Caco-2 (cell line): ENCODE data around the gene LTBP2. TPM values are rescaled to one million over a fixed set of nuclear protein-coding genes. Genes with fewer than 3 reads are reported as not detected.

Experiments used
- BruUV-seq: library from RNA; stranded (reverse); fragments of 400-500 nt; replicated peaks from 2 replicates; lab custom pipeline; 2021; lab: Mats Ljungman, UMichigan
- CTCF ChIA-PET: fragments of 300-600 bp; sonication (Branson Sonifier 250); formaldehyde crosslinking; loops from one replicate; lab custom pipeline; 2022; ENCODE audit warnings: antibody characterized with exemption; lab: Charles Lee
- POLR2A ChIA-PET: fragments of 300-600 bp; sonication (Branson Sonifier 250); formaldehyde crosslinking; loops from one replicate; lab custom pipeline; 2022; ENCODE audit warnings: antibody characterized with exemption; lab: Charles Lee
- DNase-seq, 2 experiments: peaks; one replicate each; pipeline versions ENCODE4 v3.0.0 to v3.0.0-alpha.2; 2020 to 2022
- H3K27me3 ChIP-seq: replicated peaks from 2 replicates; pipeline ENCODE4 v1.6.0; 2011; ENCODE audit warnings: low read length; ENCODE audit not compliant: control insufficient read depth, insufficient read depth
- H3K36me3 ChIP-seq: 2 replicates; pipeline ENCODE4 v1.5.1; 2011; ENCODE audit warnings: low read length; ENCODE audit not compliant: control insufficient read depth, insufficient read depth
- H3K4me1 ChIP-seq: fragments of 250-450 bp; sonication (Bioruptor Pico); 2 replicates; pipeline ENCODE4 v1.5.1; 2020; ENCODE audit warnings: mild to moderate bottlenecking
- H3K4me3 ChIP-seq: 2 replicates; pipeline ENCODE4 v1.5.1; 2011; ENCODE audit warnings: low read depth, mild to moderate bottlenecking, control low read depth, low read length
- H3K9me3 ChIP-seq: fragments of 250-450 bp; sonication (Bioruptor Pico); 2 replicates; pipeline ENCODE4 v1.5.1; 2020; ENCODE audit warnings: mild to moderate bottlenecking, moderate library complexity
- H3K27ac Mint-ChIP-seq: one replicate; pipeline ENCODE4 v1.8.0; 2022; ENCODE audit warnings: mixed read lengths; ENCODE audit not compliant: unreplicated experiment
- H3K27me3 Mint-ChIP-seq: one replicate; pipeline ENCODE4 v1.8.0; 2022; ENCODE audit warnings: mixed read lengths; ENCODE audit not compliant: insufficient read depth, unreplicated experiment
- H3K36me3 Mint-ChIP-seq: one replicate; pipeline ENCODE4 v1.8.0; 2022; ENCODE audit warnings: mild to moderate bottlenecking, mixed read lengths; ENCODE audit not compliant: insufficient read depth, unreplicated experiment
- H3K4me1 Mint-ChIP-seq: one replicate; pipeline ENCODE4 v1.8.0; 2022; ENCODE audit warnings: low read depth, mixed read lengths; ENCODE audit not compliant: unreplicated experiment
- H3K4me3 Mint-ChIP-seq: one replicate; pipeline ENCODE4 v1.8.0; 2022; ENCODE audit warnings: mild to moderate bottlenecking, moderate library complexity, mixed read lengths; ENCODE audit not compliant: unreplicated experiment
- H3K9me3 Mint-ChIP-seq: one replicate; pipeline ENCODE4 v1.8.0; 2022; ENCODE audit warnings: mixed read lengths; ENCODE audit not compliant: unreplicated experiment
- CTCF ChIP-seq, 2 experiments: fragments of 200-600 bp in 1 of 2; IDR thresholded peaks; 1 replicate in 1 of 2; 2 replicates in 1 of 2; pipeline versions ENCODE4 v1.5.1 to v1.8.0; 2011 to 2022; ENCODE audit warnings: antibody characterized with exemption in 1 of 2, control low read depth in 1 of 2, inconsistent platforms in 1 of 2, low read depth in 1 of 2, low read length in 1 of 2, mild to moderate bottlenecking in 1 of 2, moderate library complexity in 1 of 2; ENCODE audit not compliant: insufficient read depth in 1 of 2, severe bottlenecking in 1 of 2, unreplicated experiment in 1 of 2
- intact Hi-C: fragments of 100-400 bp; cut with micrococcal nuclease; formaldehyde crosslinking; loops from one replicate; pipeline ENCODE4 v1.10.0; 2022; ENCODE audit not compliant: unreplicated experiment
- total RNA-seq: library from RNA; stranded (reverse); gene quantifications from 2 replicates; pipeline ENCODE4 v1.2.3, GENCODE V29; 2022

LTBP2 gene
- total RNA-seq, 1 experiment from 2014 or later = 0.86 TPM

GRCh38 chr14:74612350-74613021, 449 bp upstream of the LTBP2 start:
- ChIA-PET CTCF (interaction anchor here (0.6 to 1.7 kb wide), 10 partner anchors 8 to 880 kb away, joined by 3 to 8 read pairs (median 4); no protein-coding TSS in a partner anchor), POLR2A (interaction anchor here (0.7 kb wide), 1 partner anchor 373 kb away, joined by 8 read pairs; no protein-coding TSS in a partner anchor)
- peak; percentile 70 to 94 for DNase-seq
- H3K9me3 ChIP-seq = no peaks in the 10 kb centered on the region
- Mint-ChIP-seq H3K4me3 (peak overlapping the region; percentile 74), H3K4me1 (peaks cover 10% of the 10 kb centered on the region), H3K36me3 (no peaks in the 10 kb centered on the region), H3K27ac (no peak overlapping the region), H3K27me3 (peaks cover 8% of the 10 kb centered on the region), H3K9me3 (no peaks in the 10 kb centered on the region)
- no peaks in the 10 kb centered on the region for H3K36me3 ChIP-seq
- peak overlapping the region; percentile 84 for H3K4me3 ChIP-seq
- BruUV-seq = no TSS peak
- H3K4me1 ChIP-seq = no peaks in the 10 kb centered on the region
- peak; percentile 53 to 66 for TF ChIP-seq CTCF (IDR thresholded peaks at IDR 0.05; ENCODE audit: insufficient read depth in 1 of 2, low read depth in 1 of 2, low read length in 1 of 2, severe bottlenecking in 1 of 2, unreplicated experiment in 1 of 2)
- no peaks in the 10 kb centered on the region for H3K27me3 ChIP-seq
- intact Hi-C loops = loop anchor here (2.0 kb wide), 1 partner anchor 100 kb away; the partner anchor contains the start of genes AREL1 and FCF1

DNA sequence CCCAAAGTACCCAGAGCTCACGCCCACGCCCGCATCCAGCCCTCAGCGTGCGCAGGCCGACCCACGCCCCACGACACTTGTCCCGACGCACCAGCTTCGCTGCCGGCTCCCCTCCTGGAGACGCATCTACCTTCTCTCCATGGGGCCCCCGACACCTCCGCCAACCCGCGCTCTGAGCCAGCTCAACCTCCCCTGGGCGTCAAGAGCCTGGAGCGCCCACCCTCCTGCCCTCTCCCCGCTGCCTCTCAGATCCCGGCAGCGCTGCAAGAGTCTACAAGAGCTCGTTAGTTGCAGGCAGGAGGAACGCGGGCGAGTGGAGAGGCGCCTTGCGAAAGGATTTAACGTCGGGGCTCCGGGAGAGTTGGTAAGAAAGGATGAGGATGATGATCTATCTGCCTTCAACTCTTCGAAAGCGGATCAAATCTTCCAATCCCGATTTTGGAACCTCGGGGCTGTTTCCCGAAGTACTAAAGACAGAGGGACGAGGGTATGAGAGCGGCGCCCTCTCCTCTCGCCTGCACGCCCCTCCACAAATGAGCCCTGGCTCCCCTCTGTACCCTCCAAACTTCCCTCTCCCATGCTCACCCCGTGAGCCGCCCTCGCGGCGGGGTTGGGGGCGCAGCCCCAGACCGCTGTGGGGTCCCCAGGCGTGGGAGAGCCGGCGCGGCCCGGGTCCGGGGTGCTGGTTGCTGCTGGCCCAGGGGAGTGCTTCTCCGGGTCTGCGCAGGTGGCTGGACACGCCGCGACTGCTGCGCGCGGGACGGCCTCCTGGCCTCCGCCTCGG, 979 bp downstream of the LTBP2 start:
- peaks cover 10% of the 10 kb centered on the region for H3K4me1 Mint-ChIP-seq
- Histone ChIP-seq H3K27me3 (no peaks in the 10 kb centered on the region), H3K4me1 (no peaks in the 10 kb centered on the region), H3K4me3 (no peak overlapping the region; the same call in 1 of the 2 replicates), H3K9me3 (no peaks in the 10 kb centered on the region), H3K36me3 (no peaks in the 10 kb centered on the region)
- CTCF ChIA-PET = interaction anchor here (1.0 to 1.7 kb wide), 5 partner anchors 9 to 38 kb away, joined by 3 to 8 read pairs (median 5); no protein-coding TSS in a partner anchor
- no peak overlapping the region for H3K27ac Mint-ChIP-seq
- H3K9me3 Mint-ChIP-seq = no peaks in the 10 kb centered on the region
- no peak for DNase-seq
- no TSS peak for BruUV-seq
- H3K27me3 Mint-ChIP-seq = peaks cover 9% of the 10 kb centered on the region
- intact Hi-C loops = no loop called here
- peak overlapping the region; percentile 27 for H3K4me3 Mint-ChIP-seq
- H3K36me3 Mint-ChIP-seq = no peaks in the 10 kb centered on the region
- TF ChIP-seq CTCF (IDR thresholded peaks at IDR 0.05; ENCODE audit: insufficient read depth in 1 of 2, low read depth in 1 of 2, low read length in 1 of 2, severe bottlenecking in 1 of 2, unreplicated experiment in 1 of 2) = no peak
- POLR2A ChIA-PET = interaction anchor here (0.5 kb wide), 1 partner anchor 272 kb away, joined by 3 read pairs; no protein-coding TSS in a partner anchor

DNA sequence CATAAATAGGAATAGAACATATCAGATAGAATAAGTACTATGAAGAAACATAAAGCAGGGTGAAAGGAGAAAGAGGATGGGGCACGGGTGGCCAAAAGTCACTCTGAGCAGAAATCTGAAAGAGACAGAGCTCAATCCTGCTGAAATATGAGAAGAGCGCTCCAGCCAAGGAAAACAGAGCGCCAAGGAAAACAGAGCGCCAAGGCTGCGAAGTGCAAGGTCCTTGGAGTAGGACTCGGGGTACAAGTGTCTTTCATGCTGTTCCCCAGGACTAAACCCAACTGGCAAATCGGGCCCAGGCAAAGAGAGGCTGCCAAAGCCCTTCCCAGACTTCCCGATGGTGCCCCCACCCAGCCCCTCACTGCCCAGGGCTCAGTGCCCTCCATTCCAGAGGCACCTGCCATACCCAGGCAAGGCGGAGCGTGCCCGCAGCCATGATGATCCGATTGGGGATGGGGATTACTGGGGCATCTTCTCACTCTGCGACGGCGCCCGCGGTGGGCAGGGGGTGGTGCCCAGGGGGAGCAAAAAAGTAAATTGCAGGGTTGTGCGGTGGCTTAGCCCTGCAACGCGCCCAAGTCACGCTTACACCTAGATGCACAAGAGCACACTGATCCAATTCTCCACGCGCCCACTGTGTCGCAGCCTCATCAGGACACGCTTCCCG, 1.7 kb downstream of the LTBP2 start:
- H3K9me3 ChIP-seq = no peaks in the 10 kb centered on the region
- CTCF ChIA-PET = interaction anchor here (1.1 to 2.0 kb wide), 3 partner anchors 9 to 194 kb away, joined by 3 to 35 read pairs (median 3); no protein-coding TSS in a partner anchor
- no TSS peak for BruUV-seq
- H3K9me3 Mint-ChIP-seq = no peaks in the 10 kb centered on the region
- peaks cover 6% of the 10 kb centered on the region for H3K27me3 Mint-ChIP-seq
- TF ChIP-seq CTCF (IDR thresholded peaks at IDR 0.05; ENCODE audit: insufficient read depth in 1 of 2, low read depth in 1 of 2, low read length in 1 of 2, severe bottlenecking in 1 of 2, unreplicated experiment in 1 of 2) = no peak
- H3K4me3 ChIP-seq = no peak overlapping the region
- no peaks in the 10 kb centered on the region for H3K27me3 ChIP-seq
- peak overlapping the region; percentile 27 for H3K4me3 Mint-ChIP-seq
- POLR2A ChIA-PET = no interaction called here
- H3K4me1 ChIP-seq = no peaks in the 10 kb centered on the region
- no peak overlapping the region for H3K27ac Mint-ChIP-seq
- H3K4me1 Mint-ChIP-seq = peaks cover 10% of the 10 kb centered on the region
- no peaks in the 10 kb centered on the region for H3K36me3 Mint-ChIP-seq
- intact Hi-C loops = no loop called here
- DNase-seq = no peak
- no peaks in the 10 kb centered on the region for H3K36me3 ChIP-seq
